NT2/D1 (cell line): ENCODE measurements around the gene EGFR.

Experiments used
- SUZ12 ChIP-seq: IDR thresholded peaks from 2 replicates; pipeline ENCODE4 v1.6.1; 2011; ENCODE audit not compliant: insufficient read length, insufficient read depth; ENCODE audit errors: extremely low read depth
- YY1 ChIP-seq: IDR thresholded peaks from 2 replicates; pipeline ENCODE4 v1.6.1; 2011; ENCODE audit not compliant: insufficient read length, insufficient read depth
- ZNF274 ChIP-seq: IDR thresholded peaks from 2 replicates; pipeline ENCODE4 v1.6.1; 2011; ENCODE audit warnings: mild to moderate bottlenecking, low read depth, low read length

DNA sequence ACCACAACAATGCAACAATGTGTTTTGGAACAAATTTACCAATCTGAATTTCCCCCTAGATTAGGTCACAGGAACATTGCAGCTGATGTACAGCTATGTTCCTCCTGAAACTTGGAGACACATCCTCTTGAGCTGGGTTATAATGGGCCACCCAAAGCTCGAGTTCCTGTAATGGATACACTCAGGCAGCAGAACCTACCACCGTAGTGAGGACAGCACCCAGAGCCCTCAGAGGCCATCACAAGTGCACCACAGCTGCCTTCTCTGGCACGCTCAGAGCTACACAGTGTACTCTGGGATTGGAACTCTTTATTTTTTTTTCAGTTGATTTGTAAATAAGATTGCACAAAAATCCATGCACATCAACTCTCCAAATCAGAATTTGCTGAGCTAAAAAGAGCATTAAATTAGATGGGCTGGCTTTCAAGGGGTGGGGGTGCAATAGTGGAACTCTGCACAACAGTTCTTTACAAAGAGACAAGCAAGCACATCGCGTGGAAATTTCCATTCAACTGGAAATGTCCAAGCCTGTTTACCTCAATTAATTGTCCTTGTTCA, 56.7 kb downstream of the EGFR start:
- TF ChIP-seq YY1 (no peak), ZNF274 (no peak), SUZ12 (no peak)
